Trophoblast cell (in vitro differentiated cells and primary cell): ENCODE results near the gene TXLNG.
"Not testable (repeated sequence)": the region's sequence is repeated elsewhere in the genome, so short reads cannot be mapped to it uniquely, and the experiment has no call there.

Experiments
- DNase-seq, 2 donors: peaks; one replicate each; pipeline ENCODE4 v3.0.0-alpha.2; 2016
- H2AFZ ChIP-seq: 2 replicates; pipeline ENCODE4 v1.6.1; 2013; ENCODE audit warnings: low read length, moderate library complexity, mild to moderate bottlenecking; ENCODE audit not compliant: insufficient read depth, poor library complexity
- H2AK5ac ChIP-seq: 2 replicates; pipeline ENCODE4 v1.6.1; 2013; ENCODE audit warnings: mild to moderate bottlenecking, low read length
- H2BK120ac ChIP-seq: 2 replicates; pipeline ENCODE4 v1.6.1; 2013; ENCODE audit warnings: low read length, mild to moderate bottlenecking, moderate library complexity; ENCODE audit not compliant: insufficient read depth, poor library complexity
- H2BK12ac ChIP-seq: 2 replicates; pipeline ENCODE4 v1.6.1; 2013; ENCODE audit warnings: mild to moderate bottlenecking, low read length, moderate library complexity
- H2BK5ac ChIP-seq: 2 replicates; pipeline ENCODE4 v1.6.1; 2013; ENCODE audit warnings: low read length, low read depth, moderate library complexity, mild to moderate bottlenecking; ENCODE audit not compliant: poor library complexity
- H3K14ac ChIP-seq: 2 replicates; pipeline ENCODE4 v1.6.1; 2013; ENCODE audit warnings: mild to moderate bottlenecking, low read length
- H3K18ac ChIP-seq: 2 replicates; pipeline ENCODE4 v1.6.1; 2013; ENCODE audit warnings: mild to moderate bottlenecking, low read length
- H3K23ac ChIP-seq: 2 replicates; pipeline ENCODE4 v1.6.1; 2013; ENCODE audit warnings: low read length
- H3K27ac ChIP-seq: 2 replicates; pipeline ENCODE4 v1.5.1; 2013; ENCODE audit warnings: low read depth, mild to moderate bottlenecking, inconsistent platforms, low read length, moderate library complexity
- H3K27me3 ChIP-seq: 2 replicates; pipeline ENCODE4 v1.6.1; 2013; ENCODE audit warnings: inconsistent platforms, mild to moderate bottlenecking, low read length, moderate library complexity; ENCODE audit not compliant: insufficient read depth
- H3K36me3 ChIP-seq, 2 experiments: 1 replicate in 1 of 2; 2 replicates in 1 of 2; pipeline ENCODE4 v1.6.1; 2013; ENCODE audit warnings: low read length in 2 of 2, mild to moderate bottlenecking in 2 of 2, moderate library complexity in 1 of 2; ENCODE audit not compliant: insufficient read depth in 2 of 2, control insufficient read depth in 1 of 2
- H3K4ac ChIP-seq: 2 replicates; pipeline ENCODE4 v1.6.1; 2013; ENCODE audit warnings: low read depth, mild to moderate bottlenecking, low read length, moderate library complexity
- H3K4me1 ChIP-seq, 2 experiments: 1 replicate in 1 of 2; 2 replicates in 1 of 2; pipeline ENCODE4 v1.6.1; 2013; ENCODE audit warnings: low read length in 2 of 2, mild to moderate bottlenecking in 2 of 2, moderate library complexity in 1 of 2; ENCODE audit not compliant: insufficient read depth in 2 of 2, control insufficient read depth in 1 of 2
- H3K4me2 ChIP-seq: 2 replicates; pipeline ENCODE4 v1.6.1; 2013; ENCODE audit warnings: inconsistent platforms, mild to moderate bottlenecking, low read length, moderate library complexity
- H3K4me3 ChIP-seq: 2 replicates; pipeline ENCODE4 v1.5.1; 2013; ENCODE audit warnings: mild to moderate bottlenecking, low read depth, low read length, inconsistent platforms
- H3K79me1 ChIP-seq: one replicate; pipeline ENCODE4 v1.6.1; 2013; ENCODE audit warnings: low read length
- H3K79me2 ChIP-seq: 2 replicates; pipeline ENCODE4 v1.6.1; 2013; ENCODE audit warnings: low read length, mild to moderate bottlenecking; ENCODE audit not compliant: control insufficient read depth, insufficient read depth, poor library complexity
- H3K9ac ChIP-seq: 2 replicates; pipeline ENCODE4 v1.6.1; 2013; ENCODE audit warnings: mild to moderate bottlenecking, low read length
- H3K9me3 ChIP-seq: 2 replicates; pipeline ENCODE4 v1.6.1; 2013; ENCODE audit warnings: low read depth, mild to moderate bottlenecking, control low read depth, inconsistent platforms, low read length; ENCODE audit not compliant: insufficient read depth
- H4K12ac ChIP-seq: 2 replicates; pipeline ENCODE4 v1.6.1; 2013; ENCODE audit warnings: low read depth, mild to moderate bottlenecking, low read length, moderate library complexity
- H4K8ac ChIP-seq: 2 replicates; pipeline ENCODE4 v1.6.1; 2013; ENCODE audit warnings: low read depth, mild to moderate bottlenecking, low read length, moderate library complexity
- H4K91ac ChIP-seq: one replicate; pipeline ENCODE4 v1.6.1; 2013; ENCODE audit warnings: low read depth, mild to moderate bottlenecking, low read length, moderate library complexity
- WGBS: extraction: QIAGEN DNeasy Blood & Tissue Kit; methylation state at CpG from one replicate; pipeline ENCODE4 v1.1.7; 2013; ENCODE audit warnings: missing lambda C conversion rate; ENCODE audit not compliant: insufficient read length, insufficient coverage; ENCODE audit errors: extremely low coverage; 5-methylcytosine and 5-hydroxymethylcytosine counted together

TXLNG gene

GRCh38 chrX:16784440-16784839 lies 1.8 kb upstream of the TXLNG start:
- not testable (repeated sequence) for H2BK120ac ChIP-seq, H3K4me1 ChIP-seq, H3K14ac ChIP-seq, H2BK5ac ChIP-seq, H3K4ac ChIP-seq, H3K4me2 ChIP-seq, H3K23ac ChIP-seq, H3K18ac ChIP-seq, H2BK12ac ChIP-seq, H3K9ac ChIP-seq, H3K4me3 ChIP-seq, H3K36me3 ChIP-seq, H2AK5ac ChIP-seq, H3K27me3 ChIP-seq, H3K79me1 ChIP-seq, H4K12ac ChIP-seq, H2AFZ ChIP-seq, H4K8ac ChIP-seq, H3K9me3 ChIP-seq, H3K79me2 ChIP-seq, H3K27ac ChIP-seq, DNase-seq, H4K91ac ChIP-seq
- no CpG with 5 or more reads among the region's 18 CpGs for WGBS

DNA sequence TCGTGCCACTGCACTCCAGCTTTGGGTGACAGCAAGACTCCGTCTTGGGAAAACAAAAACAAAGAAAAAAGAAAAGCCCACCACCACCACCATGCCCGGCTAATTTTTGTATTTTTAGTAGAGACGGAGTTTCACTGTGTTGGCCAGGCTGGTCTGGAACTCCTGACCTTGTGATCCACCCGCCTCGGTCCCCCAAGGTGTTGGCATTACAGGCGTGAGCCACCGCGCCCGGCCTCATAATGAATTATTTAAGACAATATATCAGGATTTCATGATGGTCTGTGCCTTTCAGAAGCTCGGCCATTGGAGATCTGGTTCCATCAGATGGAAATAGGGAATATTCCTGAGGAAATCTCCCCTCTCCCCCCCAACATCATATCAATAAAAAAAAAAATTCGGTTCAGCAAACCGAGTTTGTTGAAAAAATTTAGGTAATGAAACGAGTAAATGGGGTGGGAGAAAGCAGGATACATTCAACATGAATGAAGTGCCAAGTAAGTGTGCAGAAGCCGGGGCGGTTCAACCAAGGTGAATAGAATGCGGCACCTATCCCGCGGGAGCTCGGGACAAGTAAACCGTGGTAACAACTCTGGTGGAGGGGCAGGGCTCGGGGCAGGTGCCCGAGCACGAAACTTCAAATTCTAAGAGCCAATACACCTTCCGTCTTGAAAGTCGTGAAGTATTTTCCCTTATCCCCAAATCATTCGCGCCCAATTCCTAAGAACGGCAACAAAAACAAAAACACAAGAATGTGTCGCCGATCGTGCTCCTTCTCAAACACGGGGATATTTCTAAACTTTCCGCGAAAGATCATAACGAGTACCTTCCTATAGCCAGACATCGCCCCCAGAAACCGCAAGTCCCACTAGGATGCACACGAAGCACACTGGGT lies 773 bp upstream of the TXLNG start:
- peak in 1 of 2 donors; percentile 34 for DNase-seq
- Histone ChIP-seq H2BK120ac (no peak overlapping the region), H4K12ac (no peak overlapping the region), H2BK5ac (no peak overlapping the region), H3K27ac (no peak overlapping the region), H4K8ac (peak overlapping the region; percentile 65), H3K14ac (peak overlapping the region; percentile 66), H2BK12ac (no peak overlapping the region), H3K79me2 (peaks cover 2% of the 10 kb centered on the region), H3K36me3 (peaks cover 0 to under 1% of the 10 kb centered on the region in 2 experiments), H4K91ac (no peak overlapping the region), H3K4me3 (peak overlapping the region; percentile 74), H3K23ac (no peak overlapping the region), H3K9ac (peak overlapping the region; percentile 52), H3K79me1 (peaks cover 2% of the 10 kb centered on the region), H3K4me1 (no peaks in the 10 kb centered on the region), H3K4ac (no peak overlapping the region), H2AK5ac (no peak overlapping the region), H2AFZ (peak overlapping the region; percentile 78), H3K27me3 (no peaks in the 10 kb centered on the region), H3K9me3 (no peaks in the 10 kb centered on the region), H3K18ac (no peak overlapping the region), H3K4me2 (peak overlapping the region; percentile 68)
- no CpG with 5 or more reads among the region's 39 CpGs for WGBS

DNA sequence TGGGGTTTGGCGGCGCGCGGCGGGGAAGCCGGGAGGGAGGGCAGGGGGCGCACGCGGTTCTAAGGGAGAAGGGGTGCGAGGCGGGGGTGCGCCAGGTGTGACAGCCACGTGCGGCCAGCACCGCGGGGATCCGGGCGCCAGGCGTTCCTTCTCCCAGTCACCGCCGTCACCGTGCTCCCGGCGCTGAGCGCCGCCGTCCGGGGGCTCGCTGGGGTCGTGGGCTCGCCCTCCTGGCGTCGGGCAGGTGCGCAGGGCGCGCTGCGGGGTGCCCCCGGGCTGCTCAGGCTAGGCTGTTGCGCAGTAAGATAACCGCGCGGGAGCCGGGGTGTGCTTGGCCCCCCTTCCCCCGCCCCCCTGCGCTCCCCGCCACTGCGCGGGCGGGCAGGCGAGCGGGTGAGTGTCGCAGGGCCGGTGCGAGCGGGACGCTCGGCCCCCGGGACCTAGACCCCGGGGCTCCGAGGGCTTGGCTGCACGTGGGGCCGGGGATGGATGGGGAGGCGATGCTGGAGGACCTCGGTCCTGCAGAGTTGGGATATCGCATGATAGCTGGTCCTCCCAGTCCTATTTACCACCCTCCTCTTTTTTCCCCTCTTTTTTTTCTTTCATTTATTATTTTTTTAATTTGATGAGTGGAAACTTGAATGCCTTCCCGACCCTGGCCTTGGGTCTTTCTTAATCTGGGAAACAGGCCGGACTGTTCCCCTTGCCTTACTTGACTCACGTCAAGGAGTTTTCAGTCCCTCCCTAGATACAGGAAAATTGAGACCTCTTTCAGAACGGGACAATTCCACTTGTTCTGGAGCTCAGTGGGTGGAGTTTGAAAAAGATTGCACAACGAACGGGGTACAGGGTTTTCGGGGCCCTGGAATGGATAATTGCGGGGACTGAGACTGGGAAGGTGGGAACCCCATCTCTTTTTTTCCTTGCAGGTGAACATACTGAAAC lies 797 bp downstream of the TXLNG start:
- Histone ChIP-seq H3K4me3 (peak overlapping the region; percentile 96), H3K27me3 (no peaks in the 10 kb centered on the region), H3K27ac (no peak overlapping the region), H2BK120ac (no peak overlapping the region), H3K23ac (no peak overlapping the region), H3K36me3 (peaks cover 0 to 2% of the 10 kb centered on the region in 2 experiments), H3K4me2 (peak overlapping the region; percentile 78), H2AK5ac (no peak overlapping the region), H4K8ac (no peak overlapping the region), H3K4me1 (no peaks in the 10 kb centered on the region), H3K9ac (peak overlapping the region; percentile 53), H3K79me2 (peaks cover 2% of the 10 kb centered on the region), H3K79me1 (peaks cover 2% of the 10 kb centered on the region), H3K14ac (no peak overlapping the region), H3K4ac (peak overlapping the region; percentile 49), H4K12ac (no peak overlapping the region), H3K9me3 (no peaks in the 10 kb centered on the region), H3K18ac (no peak overlapping the region), H4K91ac (peak overlapping the region; percentile 56), H2AFZ (no peak overlapping the region), H2BK12ac (no peak overlapping the region), H2BK5ac (no peak overlapping the region)
- whole genome bisulfite sequencing: no CpG with 5 or more reads among the region's 73 CpGs
- no peak for DNase-seq

- Histone ChIP-seq H3K79me1 (peaks cover 2% of the 10 kb centered on the region), H3K18ac (no peak overlapping the region), H4K91ac (no peak overlapping the region), H3K4me3 (no peak overlapping the region), H3K27me3 (no peaks in the 10 kb centered on the region), H3K9me3 (no peaks in the 10 kb centered on the region), H2BK12ac (no peak overlapping the region), H3K4me2 (no peak overlapping the region), H2BK120ac (no peak overlapping the region), H3K4me1 (no peaks in the 10 kb centered on the region), H3K36me3 (peaks cover 0 to 2% of the 10 kb centered on the region in 2 experiments), H2AFZ (no peak overlapping the region), H4K12ac (no peak overlapping the region), H3K79me2 (peaks cover 2% of the 10 kb centered on the region), H3K14ac (no peak overlapping the region), H3K23ac (no peak overlapping the region), H2BK5ac (no peak overlapping the region), H4K8ac (no peak overlapping the region), H3K27ac (no peak overlapping the region), H3K4ac (no peak overlapping the region), H3K9ac (no peak overlapping the region), H2AK5ac (no peak overlapping the region)
- DNase-seq: no peak
- no CpG with 5 or more reads among the region's 5 CpGs for WGBS
Measured at GRCh38 chrX:16788477-16788876, 2.2 kb downstream of the TXLNG start.
